ENCODE measurements around the gene TMEM178B. TPM values are rescaled to one million over a fixed set of nuclear protein-coding genes. Genes with fewer than 3 reads are reported as not detected.
A peak's percentile ranks its signal among the peaks of the same experiment; 100 is the strongest.

TMEM178B gene
- polyA plus RNA-seq, 4 donors: 0.30 to 0.69 TPM; not detected in 2

DNA sequence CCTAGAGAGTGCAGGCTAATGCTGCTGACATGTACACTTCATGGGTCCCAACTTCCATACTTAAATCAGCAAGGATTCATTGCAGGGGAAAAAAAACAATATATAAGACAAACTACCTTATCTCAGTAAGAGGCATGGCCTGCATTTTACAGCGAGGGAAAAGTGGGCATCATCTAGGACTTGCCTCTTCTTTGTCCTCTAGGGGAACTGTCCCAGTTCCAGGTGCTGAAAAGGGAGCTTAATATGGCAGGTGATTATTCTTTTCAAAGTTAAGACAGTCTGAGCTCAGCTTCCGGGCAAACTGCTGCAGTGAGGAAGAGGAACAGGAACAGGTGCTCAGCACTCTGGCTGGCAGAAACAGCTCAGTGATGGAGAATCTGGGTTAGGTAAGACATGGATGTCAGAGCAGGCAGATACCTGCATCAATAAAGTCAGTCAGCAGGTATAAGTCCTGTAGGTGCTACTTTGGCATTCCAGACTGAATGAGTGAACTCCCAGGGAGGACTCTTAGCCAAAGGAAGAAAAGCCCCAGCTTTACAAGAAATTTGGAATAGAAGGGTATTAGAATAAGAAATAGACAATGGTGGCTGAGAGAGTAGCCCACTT, 147.2 kb downstream of the TMEM178B start:
- Histone ChIP-seq H3K9me3 (ENCODE audit: control insufficient read depth in 2 of 2, insufficient read depth in 1 of 2, low read depth in 1 of 2, low read length in 1 of 2) (peaks cover 0 to 3% of the 10 kb centered on the region in 2 donors), H3K36me3 (ENCODE audit: control insufficient read depth in 3 of 3, insufficient read depth in 2 of 3, low read depth in 1 of 3, low read length in 3 of 3) (no peaks in the 10 kb centered on the region), H3K4me1 (ENCODE audit: control insufficient read depth in 3 of 3, insufficient read depth in 2 of 3, low read depth in 1 of 3, low read length in 2 of 3) (no peaks in the 10 kb centered on the region), H3K27me3 (ENCODE audit: control insufficient read depth in 3 of 3, insufficient read depth in 3 of 3, low read length in 3 of 3) (peaks cover 0 to 2% (median 0%) of the 10 kb centered on the region in 3 donors), H3K27ac (ENCODE audit: low read depth in 1 of 3, low read length in 2 of 3) (no peak overlapping the region), H3K4me3 (ENCODE audit: low read depth in 1 of 3, low read length in 3 of 3) (no peak overlapping the region)
- WGBS, 3 donors: 19 to 39% (median 21%) methylated on average over 2 of the region's 2 CpGs
- DNase-seq (peak in 1 of 2 donors; percentile 21), FAIRE-seq (no peak)

DNA sequence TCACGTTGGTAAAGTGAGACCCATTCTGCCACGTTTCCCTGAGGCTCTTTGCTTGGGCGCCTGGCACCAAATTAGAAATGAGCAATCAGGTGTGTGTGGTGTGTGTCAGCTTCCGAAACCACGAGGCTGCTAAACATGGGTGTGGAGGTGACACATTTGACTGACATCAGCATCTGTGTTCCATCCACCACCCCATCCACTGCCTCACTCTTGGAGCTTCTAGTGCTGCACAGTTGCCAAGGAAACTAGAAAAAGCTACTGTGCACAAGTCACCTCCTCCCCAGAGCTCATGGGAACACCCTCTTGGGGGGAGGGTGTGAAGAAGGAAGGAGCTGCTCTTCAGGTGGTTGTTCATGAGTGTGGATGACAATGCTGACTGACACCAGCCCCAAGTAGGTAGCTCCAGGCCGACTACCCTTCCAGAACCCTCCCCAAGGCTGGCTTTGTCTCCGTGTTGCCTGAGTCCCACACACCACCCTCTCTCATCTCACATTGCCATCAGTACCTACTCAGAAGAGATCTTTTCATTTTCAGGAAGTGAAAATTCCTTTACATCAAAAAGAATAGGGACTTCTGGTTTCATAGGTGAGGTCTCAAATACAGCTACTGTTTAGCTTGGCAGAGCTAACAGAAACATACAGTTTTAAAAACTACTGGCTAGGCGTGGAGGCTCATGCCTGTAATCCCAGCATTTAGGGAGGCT, 152.2 kb downstream of the TMEM178B start:
- Histone ChIP-seq H3K36me3 (ENCODE audit: control insufficient read depth in 3 of 3, insufficient read depth in 2 of 3, low read depth in 1 of 3, low read length in 3 of 3) (no peaks in the 10 kb centered on the region), H3K9me3 (ENCODE audit: control insufficient read depth in 2 of 2, insufficient read depth in 1 of 2, low read depth in 1 of 2, low read length in 1 of 2) (no peaks in the 10 kb centered on the region), H3K4me1 (ENCODE audit: control insufficient read depth in 3 of 3, insufficient read depth in 2 of 3, low read depth in 1 of 3, low read length in 2 of 3) (no peaks in the 10 kb centered on the region), H3K27ac (ENCODE audit: low read depth in 1 of 3, low read length in 2 of 3) (no peak overlapping the region), H3K4me3 (ENCODE audit: low read depth in 1 of 3, low read length in 3 of 3) (no peak overlapping the region), H3K27me3 (ENCODE audit: control insufficient read depth in 3 of 3, insufficient read depth in 3 of 3, low read length in 3 of 3) (peaks cover 0 to 3% (median 2%) of the 10 kb centered on the region in 3 donors)
- 75 to 84% (median 83%) methylated on average over 8 of the region's 8 CpGs for WGBS, 3 donors
- no peak for DNase-seq
- FAIRE-seq: no peak

DNA sequence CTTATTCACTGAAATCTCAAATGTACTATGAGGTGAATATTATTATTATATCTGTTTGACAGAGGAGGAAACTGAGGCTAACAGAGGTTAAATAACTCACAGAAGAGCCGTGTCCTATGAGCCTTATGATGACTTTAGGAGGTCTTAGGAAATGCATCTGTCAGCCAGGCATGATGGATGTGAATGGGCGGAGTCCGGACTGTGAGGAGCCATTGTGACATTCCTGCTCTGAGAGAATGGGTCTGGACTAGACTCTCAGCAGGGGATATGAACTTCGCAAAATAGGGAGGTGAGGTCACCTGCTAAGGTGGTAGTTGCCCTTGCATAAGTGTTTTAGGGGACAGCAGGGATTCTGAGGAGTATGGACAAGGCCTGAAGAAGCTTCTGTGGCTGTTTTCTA, 153.6 kb downstream of the TMEM178B start:
- 67 to 77% (median 75%) methylated on average over 4 of the region's 4 CpGs for WGBS, 3 donors
- Histone ChIP-seq H3K27ac (ENCODE audit: low read depth in 1 of 3, low read length in 2 of 3) (no peak overlapping the region), H3K4me3 (ENCODE audit: low read depth in 1 of 3, low read length in 3 of 3) (no peak overlapping the region), H3K4me1 (ENCODE audit: control insufficient read depth in 3 of 3, insufficient read depth in 2 of 3, low read depth in 1 of 3, low read length in 2 of 3) (no peaks in the 10 kb centered on the region), H3K27me3 (ENCODE audit: control insufficient read depth in 3 of 3, insufficient read depth in 3 of 3, low read length in 3 of 3) (peaks cover 0 to 3% (median 2%) of the 10 kb centered on the region in 3 donors), H3K9me3 (ENCODE audit: control insufficient read depth in 2 of 2, insufficient read depth in 1 of 2, low read depth in 1 of 2, low read length in 1 of 2) (no peaks in the 10 kb centered on the region), H3K36me3 (ENCODE audit: control insufficient read depth in 3 of 3, insufficient read depth in 2 of 3, low read depth in 1 of 3, low read length in 3 of 3) (no peaks in the 10 kb centered on the region)
- DNase-seq (no peak), FAIRE-seq (no peak)

DNA sequence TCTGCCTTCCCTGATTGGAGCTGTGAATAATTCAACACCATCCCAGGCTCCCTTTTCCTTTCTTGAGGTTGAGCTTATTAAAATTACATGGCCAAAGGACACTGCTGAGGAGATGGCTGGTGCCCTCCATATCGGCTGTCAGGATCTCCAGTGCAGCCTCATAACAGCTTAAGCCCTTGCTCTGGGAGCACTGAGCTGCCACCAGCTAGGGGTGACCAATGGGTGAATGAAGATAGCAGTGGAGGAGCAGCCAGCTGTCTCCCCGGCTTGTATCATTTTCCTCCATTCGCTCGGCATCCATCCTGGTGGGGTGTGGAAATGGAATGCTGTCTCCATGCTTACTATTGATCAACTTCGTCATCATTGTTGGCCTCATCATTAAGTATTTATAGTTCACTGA, 154.6 kb downstream of the TMEM178B start:
- FAIRE-seq (no peak), DNase-seq (no peak)
- 73 to 84% (median 73%) methylated on average over 5 of the region's 5 CpGs for WGBS, 3 donors
- Histone ChIP-seq H3K4me3 (ENCODE audit: low read depth in 1 of 3, low read length in 3 of 3) (no peak overlapping the region), H3K27me3 (ENCODE audit: control insufficient read depth in 3 of 3, insufficient read depth in 3 of 3, low read length in 3 of 3) (peaks cover 0 to 3% (median 2%) of the 10 kb centered on the region in 3 donors), H3K4me1 (ENCODE audit: control insufficient read depth in 3 of 3, insufficient read depth in 2 of 3, low read depth in 1 of 3, low read length in 2 of 3) (no peaks in the 10 kb centered on the region), H3K9me3 (ENCODE audit: control insufficient read depth in 2 of 2, insufficient read depth in 1 of 2, low read depth in 1 of 2, low read length in 1 of 2) (no peaks in the 10 kb centered on the region), H3K36me3 (ENCODE audit: control insufficient read depth in 3 of 3, insufficient read depth in 2 of 3, low read depth in 1 of 3, low read length in 3 of 3) (no peaks in the 10 kb centered on the region), H3K27ac (ENCODE audit: low read depth in 1 of 3, low read length in 2 of 3) (no peak overlapping the region)

DNA sequence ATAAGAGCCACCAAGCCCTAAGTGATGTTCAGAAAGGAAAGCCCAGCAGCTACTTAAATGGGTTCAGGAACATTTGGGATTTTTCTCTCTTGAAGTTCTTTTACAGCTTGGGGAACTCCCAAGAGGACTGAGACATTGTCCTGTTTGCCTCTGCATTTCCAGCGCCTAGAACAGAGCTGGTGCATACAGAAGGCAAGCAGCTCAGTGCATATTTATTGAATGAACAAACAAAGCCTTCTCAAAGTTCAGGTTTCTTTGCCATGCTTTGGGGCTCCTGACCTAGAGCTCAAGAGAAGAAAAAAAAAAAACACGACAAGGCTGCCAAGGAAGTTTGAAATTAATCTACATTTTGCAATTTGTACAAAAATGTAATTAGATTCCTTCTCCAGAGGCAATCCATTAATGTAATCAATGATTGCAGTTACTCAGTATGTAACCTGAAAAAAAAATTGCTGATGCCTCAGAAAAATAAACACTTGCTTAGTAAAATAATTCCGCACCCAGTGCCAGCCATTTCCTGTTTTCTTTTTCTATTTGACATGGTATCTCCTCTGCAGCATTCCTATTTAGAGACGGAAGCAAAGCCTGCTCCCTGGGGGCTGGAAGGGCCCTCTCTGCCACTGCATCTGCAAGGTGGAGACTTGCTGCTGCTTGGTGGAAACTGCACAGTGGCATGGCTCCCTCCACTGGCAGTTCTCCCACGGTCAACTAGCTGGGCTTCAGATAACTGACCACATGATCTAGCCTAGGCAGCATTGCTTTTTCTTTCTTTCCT, 157.3 kb downstream of the TMEM178B start:
- WGBS, 3 donors: 32 to 35% (median 34%) methylated on average over 5 of the region's 5 CpGs
- Histone ChIP-seq H3K4me3 (ENCODE audit: low read depth in 1 of 3, low read length in 3 of 3) (no peak overlapping the region), H3K36me3 (ENCODE audit: control insufficient read depth in 3 of 3, insufficient read depth in 2 of 3, low read depth in 1 of 3, low read length in 3 of 3) (no peaks in the 10 kb centered on the region), H3K27me3 (ENCODE audit: control insufficient read depth in 3 of 3, insufficient read depth in 3 of 3, low read length in 3 of 3) (peaks cover 0 to 2% (median 0%) of the 10 kb centered on the region in 3 donors), H3K4me1 (ENCODE audit: control insufficient read depth in 3 of 3, insufficient read depth in 2 of 3, low read depth in 1 of 3, low read length in 2 of 3) (peaks cover 0 to 11% (median 3%) of the 10 kb centered on the region in 3 donors), H3K9me3 (ENCODE audit: control insufficient read depth in 2 of 2, insufficient read depth in 1 of 2, low read depth in 1 of 2, low read length in 1 of 2) (no peaks in the 10 kb centered on the region), H3K27ac (ENCODE audit: low read depth in 1 of 3, low read length in 2 of 3) (no peak overlapping the region)
- no peak for FAIRE-seq
- peak in 1 of 2 donors; percentile 30 for DNase-seq

DNA sequence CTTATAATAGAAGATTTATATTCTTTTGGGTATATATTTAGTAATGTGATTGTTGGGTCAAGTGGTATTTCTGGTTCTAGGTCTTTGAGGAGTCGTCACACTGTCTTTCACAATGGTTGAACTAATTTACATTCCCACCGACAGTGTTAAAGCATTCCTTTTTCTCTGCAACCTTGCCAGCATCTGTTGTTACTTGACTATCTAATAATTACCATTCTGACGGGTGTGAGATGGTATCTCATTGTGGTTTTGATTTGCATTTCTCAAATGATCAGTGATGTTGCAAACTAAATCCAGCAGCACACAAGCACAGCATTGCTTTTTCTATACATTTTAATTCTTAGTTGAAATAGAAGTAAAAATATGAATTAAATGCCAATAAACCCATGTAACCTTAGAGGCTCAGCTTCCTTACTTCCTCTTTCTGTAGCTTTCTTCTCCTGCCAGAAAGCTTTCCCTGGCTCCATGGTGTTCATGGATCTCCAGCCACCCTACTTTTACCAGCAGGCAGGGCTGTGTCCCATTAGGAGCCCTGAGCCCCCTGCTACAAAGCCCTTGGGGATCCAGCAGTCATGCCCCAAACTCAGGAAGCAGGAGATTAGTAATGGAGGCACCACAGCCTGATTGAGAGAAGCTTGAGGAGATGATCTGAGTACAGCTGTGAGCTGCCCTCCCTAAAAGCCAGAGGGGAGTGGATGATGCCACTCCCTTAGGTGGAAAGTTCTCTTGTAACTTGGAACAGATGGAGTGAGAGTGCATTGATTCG, 158.6 kb downstream of the TMEM178B start:
- peaks cover 0 to 2% (median 0%) of the 10 kb centered on the region in 3 donors for H3K27me3 ChIP-seq (ENCODE audit: control insufficient read depth in 3 of 3, insufficient read depth in 3 of 3, low read length in 3 of 3)
- peaks cover 0 to 14% (median 3%) of the 10 kb centered on the region in 3 donors for H3K4me1 ChIP-seq (ENCODE audit: control insufficient read depth in 3 of 3, insufficient read depth in 2 of 3, low read depth in 1 of 3, low read length in 2 of 3)
- H3K9me3 ChIP-seq (ENCODE audit: control insufficient read depth in 2 of 2, insufficient read depth in 1 of 2, low read depth in 1 of 2, low read length in 1 of 2): no peaks in the 10 kb centered on the region
- no peak for DNase-seq
- no peaks in the 10 kb centered on the region for H3K36me3 ChIP-seq (ENCODE audit: control insufficient read depth in 3 of 3, insufficient read depth in 2 of 3, low read depth in 1 of 3, low read length in 3 of 3)
- WGBS, 3 donors: 67 to 82% (median 67%) methylated on average over 4 of the region's 4 CpGs
- H3K4me3 ChIP-seq (ENCODE audit: low read depth in 1 of 3, low read length in 3 of 3): no peak overlapping the region
- H3K27ac ChIP-seq (ENCODE audit: low read depth in 1 of 3, low read length in 2 of 3): no peak overlapping the region
- no peak for FAIRE-seq

DNA sequence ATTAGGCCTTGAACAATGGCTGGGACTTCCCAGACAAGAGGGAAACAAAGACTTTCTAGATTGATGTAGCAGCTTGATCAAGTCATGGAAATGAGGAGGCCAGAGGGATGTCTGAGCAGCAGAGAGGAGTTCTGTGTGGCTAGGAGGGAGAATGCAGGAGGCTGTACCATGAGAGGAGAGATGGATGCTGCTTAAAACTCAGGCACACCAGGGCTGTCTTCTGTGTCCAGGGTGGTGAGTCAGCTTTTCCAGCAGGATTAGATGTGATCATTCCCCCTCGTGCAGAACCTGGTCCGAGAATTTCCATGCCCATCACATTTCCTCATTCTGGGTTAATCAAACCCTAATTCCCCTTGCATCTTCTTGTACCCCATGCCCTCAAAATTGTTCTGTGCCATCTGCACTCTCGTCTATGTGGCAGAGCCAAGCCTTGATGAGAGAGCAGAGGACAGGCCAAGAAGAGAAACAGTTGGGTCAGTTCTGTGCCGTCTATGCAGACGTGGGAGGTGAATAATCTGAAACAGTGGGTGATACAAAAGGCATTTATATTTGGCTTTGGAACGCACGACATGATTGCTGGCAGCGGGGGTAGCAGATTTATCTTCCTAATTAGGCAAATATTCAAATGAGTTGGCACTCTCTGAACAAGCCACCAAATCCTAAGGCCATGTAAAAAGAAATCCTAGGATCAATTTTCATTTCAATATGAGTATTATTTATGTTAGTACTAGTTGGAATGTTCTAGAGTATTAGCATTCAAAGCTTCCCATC, 160.7 kb downstream of the TMEM178B start:
- peaks cover 0 to 14% (median 3%) of the 10 kb centered on the region in 3 donors for H3K4me1 ChIP-seq (ENCODE audit: control insufficient read depth in 3 of 3, insufficient read depth in 2 of 3, low read depth in 1 of 3, low read length in 2 of 3)
- H3K36me3 ChIP-seq (ENCODE audit: control insufficient read depth in 3 of 3, insufficient read depth in 2 of 3, low read depth in 1 of 3, low read length in 3 of 3): no peaks in the 10 kb centered on the region
- 81 to 88% (median 85%) methylated on average over 8 of the region's 8 CpGs for WGBS, 3 donors
- no peak for DNase-seq
- H3K27ac ChIP-seq (ENCODE audit: low read depth in 1 of 3, low read length in 2 of 3): no peak overlapping the region
- no peaks in the 10 kb centered on the region for H3K27me3 ChIP-seq (ENCODE audit: control insufficient read depth in 3 of 3, insufficient read depth in 3 of 3, low read length in 3 of 3)
- no peaks in the 10 kb centered on the region for H3K9me3 ChIP-seq (ENCODE audit: control insufficient read depth in 2 of 2, insufficient read depth in 1 of 2, low read depth in 1 of 2, low read length in 1 of 2)
- no peak for FAIRE-seq
- H3K4me3 ChIP-seq (ENCODE audit: low read depth in 1 of 3, low read length in 3 of 3): no peak overlapping the region
